SU-DHL-6 (cell line): ENCODE results near the gene PHF14.
"Not testable (repeated sequence)": the region's sequence is repeated elsewhere in the genome, so short reads cannot be mapped to it uniquely, and the experiment has no call there.

Source experiments
- H2AFZ ChIP-seq: fragments of 200-600 bp; sonication (generic); 2 replicates; pipeline ENCODE4 v1.6.1; 2014; ENCODE audit warnings: low read depth, mild to moderate bottlenecking, moderate library complexity, mixed read lengths, antibody characterized with exemption, low read length; ENCODE audit not compliant: severe bottlenecking
- H3F3A ChIP-seq: fragments of 200-600 bp; shearing (Covaris generic); 2 replicates; pipeline ENCODE4 v1.6.0; 2016; ENCODE audit warnings: antibody characterized with exemption, mild to moderate bottlenecking; ENCODE audit not compliant: insufficient read depth
- H3K27ac ChIP-seq: fragments of 200-600 bp; sonication (generic); 2 replicates; pipeline ENCODE4 v1.5.1; 2016; ENCODE audit warnings: low read depth, mild to moderate bottlenecking, low read length, moderate library complexity, mixed read lengths
- H3K27me3 ChIP-seq: fragments of 200-600 bp; sonication (generic), shearing (Covaris generic); 2 replicates; pipeline ENCODE4 v1.6.0; 2014; ENCODE audit warnings: mild to moderate bottlenecking, low read length
- H3K36me3 ChIP-seq: fragments of 200-600 bp; sonication (generic); 2 replicates; pipeline ENCODE4 v1.6.1; 2014; ENCODE audit warnings: mild to moderate bottlenecking, low read length, mixed read lengths
- H3K4me2 ChIP-seq: fragments of 300-600, 200-600 bp; shearing (Covaris generic), sonication (generic); 2 replicates; pipeline ENCODE4 v1.6.0; 2014; ENCODE audit warnings: low read length, low read depth, mild to moderate bottlenecking; ENCODE audit not compliant: poor library complexity, severe bottlenecking
- H3K4me3 ChIP-seq: fragments of 200-600 bp; sonication (generic); 2 replicates; pipeline ENCODE4 v1.5.1; 2014; ENCODE audit warnings: antibody characterized with exemption, low read length, mild to moderate bottlenecking, mixed read lengths; ENCODE audit not compliant: insufficient read depth, poor library complexity, severe bottlenecking
- H3K79me2 ChIP-seq: fragments of 200-600 bp; sonication (generic); 2 replicates; pipeline ENCODE4 v1.6.1; 2014; ENCODE audit warnings: mild to moderate bottlenecking, low read length, moderate library complexity; ENCODE audit not compliant: insufficient read depth
- H3K9ac ChIP-seq: fragments of 200-600 bp; sonication (generic); 2 replicates; pipeline ENCODE4 v1.7.0; 2014; ENCODE audit warnings: mild to moderate bottlenecking, low read length
- H3K9me2 ChIP-seq: fragments of 200-600 bp; sonication (generic); replicated peaks from 2 replicates; pipeline ENCODE4 v1.6.1; 2014; ENCODE audit warnings: low read length; ENCODE audit not compliant: insufficient read depth
- H3K9me3 ChIP-seq: fragments of 200-600 bp; sonication (generic); 2 replicates; pipeline ENCODE4 v1.6.1; 2014; ENCODE audit warnings: low read length, mixed read lengths; ENCODE audit not compliant: insufficient read depth
- H4K20me1 ChIP-seq: fragments of 200-600 bp; sonication (generic); 2 replicates; pipeline ENCODE4 v1.6.1; 2014; ENCODE audit warnings: low read depth, mild to moderate bottlenecking, antibody characterized with exemption, low read length, moderate library complexity, mixed read lengths
- CTCF ChIP-seq: fragments of 200-600 bp; sonication (generic); IDR thresholded peaks from one replicate; pipeline ENCODE4 v1.5.1; 2017; ENCODE audit warnings: antibody characterized with exemption, mild to moderate bottlenecking, low read length, moderate library complexity; ENCODE audit not compliant: insufficient read depth, poor library complexity, severe bottlenecking
- EZH2phosphoT487 ChIP-seq: fragments of 200-600 bp; sonication (generic), shearing (Covaris generic); conservative IDR thresholded peaks from 2 replicates; pipeline ENCODE4 v1.6.1; 2018; ENCODE audit warnings: mild to moderate bottlenecking, antibody characterized with exemption, low read length, moderate library complexity, mixed read lengths

The PHF14 gene

GRCh38 chr7:10950494-10950893 lies 23.2 kb upstream of the PHF14 start:
- H4K20me1 ChIP-seq, result no peaks in the 10 kb centered on the region
- H3K4me3 ChIP-seq, result no peak overlapping the region
- no peak for TF ChIP-seq EZH2phosphoT487
- no peak for TF ChIP-seq CTCF
- H3K27me3 ChIP-seq, result no peaks in the 10 kb centered on the region
- no peak overlapping the region for H3K4me2 ChIP-seq
- no peaks in the 10 kb centered on the region for H3F3A ChIP-seq
- no peaks in the 10 kb centered on the region for H3K36me3 ChIP-seq
- no peak overlapping the region for H3K27ac ChIP-seq
- no peaks in the 10 kb centered on the region for H3K9me2 ChIP-seq
- no peak overlapping the region for H3K9ac ChIP-seq
- H2AFZ ChIP-seq, result no peak overlapping the region
- H3K9me3 ChIP-seq, result no peaks in the 10 kb centered on the region
- no peaks in the 10 kb centered on the region for H3K79me2 ChIP-seq

- not testable (repeated sequence) for H3K36me3 ChIP-seq, H3K4me3 ChIP-seq, H2AFZ ChIP-seq, H3K9ac ChIP-seq, H3K9me2 ChIP-seq, H3F3A ChIP-seq, H3K27ac ChIP-seq, H3K27me3 ChIP-seq, H3K9me3 ChIP-seq, H3K4me2 ChIP-seq, H3K79me2 ChIP-seq, H4K20me1 ChIP-seq
Measured at GRCh38 chr7:10950974-10951578, 22.6 kb upstream of the PHF14 start.

GRCh38 chr7:10952588-10952987 lies 21.1 kb upstream of the PHF14 start:
- no peak overlapping the region for H3K4me3 ChIP-seq
- TF ChIP-seq EZH2phosphoT487, result no peak
- TF ChIP-seq CTCF, result no peak

GRCh38 chr7:10953078-10953750 lies 20.5 kb upstream of the PHF14 start:
- H4K20me1 ChIP-seq, H2AFZ ChIP-seq, H3K36me3 ChIP-seq, H3K27ac ChIP-seq, H3K9ac ChIP-seq, H3K4me3 ChIP-seq, H3F3A ChIP-seq, H3K9me3 ChIP-seq, H3K9me2 ChIP-seq, H3K79me2 ChIP-seq, H3K4me2 ChIP-seq, H3K27me3 ChIP-seq: not testable (repeated sequence)

More at GRCh38 chr7:10952588-10952987, 21.1 kb upstream of the PHF14 start:
- no peaks in the 10 kb centered on the region for H3K79me2 ChIP-seq
- H3F3A ChIP-seq, result no peaks in the 10 kb centered on the region
- no peak overlapping the region for H3K9ac ChIP-seq
- no peak overlapping the region for H3K4me2 ChIP-seq
- no peak overlapping the region for H2AFZ ChIP-seq
- H3K27me3 ChIP-seq, result no peaks in the 10 kb centered on the region
- H3K27ac ChIP-seq, result no peak overlapping the region
- H3K9me2 ChIP-seq, result no peaks in the 10 kb centered on the region
- H3K9me3 ChIP-seq, result no peaks in the 10 kb centered on the region
- no peaks in the 10 kb centered on the region for H4K20me1 ChIP-seq
- H3K36me3 ChIP-seq, result no peaks in the 10 kb centered on the region
